ENCODE measurements around the gene CD58.

CD58 gene

DNA sequence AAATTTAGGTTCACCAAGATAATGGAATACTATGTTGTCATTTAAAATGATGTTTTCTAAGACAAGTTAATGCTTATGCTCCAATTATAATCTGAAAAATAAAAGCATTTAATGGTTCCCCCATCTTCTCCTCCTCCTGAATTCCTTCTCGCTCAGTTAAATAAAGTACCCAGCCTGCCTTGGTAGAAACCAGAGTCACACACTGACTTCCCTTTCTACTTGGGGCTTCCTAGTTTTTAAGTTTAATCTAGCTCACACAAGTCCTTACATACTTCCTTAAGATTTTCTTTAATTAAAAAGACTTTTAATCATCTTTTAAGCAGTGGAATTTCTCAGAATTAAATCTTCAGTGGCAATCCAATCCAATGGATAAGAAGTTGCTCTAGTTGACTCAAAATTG is 32.9 kb downstream of the CD58 start:
- DNase-seq = no peak

DNA sequence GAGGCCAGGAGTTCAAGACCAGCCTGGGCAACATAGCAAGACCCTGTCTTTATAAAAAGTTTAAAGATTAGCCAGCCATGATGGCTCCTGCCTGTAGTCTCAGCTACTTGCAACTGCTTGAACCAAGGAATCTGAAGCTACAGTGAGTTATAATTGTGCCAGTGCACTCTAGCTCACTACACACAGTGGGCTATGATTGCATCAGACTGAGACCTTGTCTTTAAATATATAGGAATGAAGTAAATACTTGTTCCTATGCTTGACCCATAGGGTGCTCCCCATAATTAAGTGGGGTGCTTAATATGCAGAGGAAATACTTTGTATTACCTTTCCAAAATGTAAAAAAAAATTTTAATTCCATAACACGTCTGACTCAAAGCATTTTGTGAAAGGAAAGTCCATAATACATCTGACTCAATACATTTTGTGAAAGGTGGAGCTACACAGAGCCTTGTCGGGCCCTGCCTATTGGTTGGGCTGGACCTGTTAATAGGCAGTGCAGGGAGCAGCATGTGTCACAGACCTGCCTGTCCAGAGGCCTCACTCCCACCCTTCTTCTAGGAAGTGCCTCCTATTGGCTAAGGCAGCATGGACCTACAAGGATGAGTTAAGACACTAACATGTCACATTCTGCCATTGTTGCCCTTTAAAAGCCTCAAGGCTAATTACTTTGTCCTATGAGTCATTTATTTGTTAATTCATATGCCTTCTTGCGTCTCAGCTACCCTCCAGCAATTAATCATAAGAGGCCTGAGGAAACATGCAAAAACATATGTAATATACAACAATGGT is 33.6 kb downstream of the CD58 start:
- DNase-seq = peak; percentile 75

DNA sequence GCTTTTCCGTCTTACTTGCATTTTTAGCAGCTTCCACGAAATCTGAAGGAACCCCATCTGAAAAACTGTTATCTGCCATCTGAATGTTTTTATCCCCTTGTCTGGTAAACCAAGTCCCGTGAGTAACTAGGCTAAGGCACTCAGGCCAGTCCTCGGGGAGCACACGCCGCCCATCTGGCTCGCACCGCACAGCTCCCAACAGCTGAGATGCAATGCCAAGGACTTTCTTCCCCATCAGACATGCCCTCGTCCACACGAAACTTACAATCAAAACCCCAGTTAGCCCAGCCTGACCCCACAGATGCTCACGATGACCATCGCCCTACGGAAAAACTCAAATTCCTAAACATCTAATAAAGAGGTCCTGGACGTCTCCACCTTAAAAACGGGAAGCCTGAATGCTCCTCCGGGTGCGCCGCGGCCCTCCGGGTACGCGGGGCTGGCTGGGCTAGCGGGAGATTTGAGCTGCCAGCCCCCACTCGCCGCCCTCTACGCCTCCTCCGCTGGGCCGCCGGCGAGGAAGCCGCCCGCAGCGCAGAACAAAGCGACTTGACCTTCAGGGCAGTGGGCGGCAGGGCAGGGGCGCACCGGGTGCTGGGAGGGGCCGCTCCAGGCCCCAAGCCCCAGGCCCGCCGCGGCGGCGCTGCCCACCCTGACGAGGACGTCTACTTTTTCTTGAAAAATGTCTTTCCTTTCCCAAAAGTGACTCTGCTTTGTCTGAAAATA is 36.6 kb downstream of the CD58 start:
- no peak for DNase-seq

DNA sequence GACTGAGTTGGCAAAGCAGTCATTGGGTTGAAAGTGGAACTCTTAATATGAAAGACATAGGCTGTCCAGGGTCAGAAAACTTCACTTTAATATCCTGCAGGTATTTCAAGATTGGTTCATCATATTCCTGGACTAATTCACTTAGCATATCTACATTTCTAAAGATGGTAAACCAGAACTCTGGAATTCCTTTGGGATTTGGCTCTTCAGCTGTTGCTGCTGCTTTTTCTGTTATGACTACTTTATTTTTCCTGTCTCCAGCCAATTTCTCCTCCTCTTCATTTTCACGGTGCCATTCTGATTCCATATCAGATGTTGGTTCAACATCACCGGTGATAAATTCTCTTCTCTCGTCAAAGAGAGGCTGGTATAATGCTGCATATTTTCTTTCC is 37.4 kb downstream of the CD58 start:
- DNase-seq = no peak

DNA sequence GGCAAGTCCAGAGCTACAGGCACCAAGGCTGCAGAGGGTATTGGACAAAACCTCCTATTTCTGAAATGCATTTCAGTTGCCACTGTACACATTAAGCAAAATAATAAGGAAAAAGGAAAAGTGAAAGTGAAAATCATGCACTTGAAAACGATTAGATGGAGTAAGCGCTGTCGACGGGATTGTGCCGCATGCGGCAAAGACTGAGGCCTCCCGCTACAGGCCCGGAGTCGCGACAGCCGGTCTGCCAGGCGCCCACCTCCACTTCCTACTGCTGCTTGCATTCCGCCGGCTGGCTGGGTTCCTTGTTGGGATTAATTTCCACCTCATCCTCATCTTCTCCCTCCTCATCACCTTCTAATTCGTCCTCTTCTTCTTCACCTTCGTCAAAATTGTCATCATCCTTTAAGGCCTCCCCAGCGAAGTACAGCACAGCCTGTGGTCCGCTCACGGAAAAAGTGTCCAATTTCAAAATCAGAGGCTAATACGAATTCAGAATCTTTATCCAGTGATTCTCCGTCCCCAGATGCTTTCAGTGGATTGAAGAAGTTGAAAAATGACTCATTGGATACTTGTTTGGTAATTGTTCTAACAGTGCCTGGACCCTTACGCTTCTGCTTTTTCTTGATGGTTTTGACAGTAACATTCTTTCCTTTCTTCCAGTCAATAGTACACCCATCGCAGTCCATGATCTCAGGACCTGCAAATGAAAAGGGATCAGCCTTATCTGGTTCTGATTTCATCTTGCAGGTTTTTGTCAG is 38.0 kb downstream of the CD58 start:
- no peak for DNase-seq

- no peak for DNase-seq
Observed at GRCh38 chr1:116531917-116532316, 38.9 kb downstream of the CD58 start.

DNA sequence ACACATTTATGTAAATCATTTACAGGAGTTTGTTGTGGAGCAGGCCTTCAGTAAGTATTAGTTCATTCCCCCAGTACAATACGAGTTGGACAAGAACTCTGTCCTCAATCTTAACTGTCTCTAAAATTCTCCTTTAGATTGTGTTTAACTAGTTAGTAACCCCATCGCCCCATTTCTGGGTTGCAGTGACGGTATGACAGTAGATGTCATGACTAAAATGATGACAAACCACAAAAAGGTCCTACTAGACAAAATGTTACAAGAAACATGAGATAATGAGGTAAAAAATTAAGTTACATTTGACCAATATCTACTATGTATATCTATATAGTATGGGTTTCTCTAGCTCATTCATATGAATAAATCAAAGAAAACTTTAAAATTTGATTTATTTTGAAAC is 41.1 kb downstream of the CD58 start:
- DNase-seq = no peak

GRCh38 chr1:116529199-116529631 is 41.6 kb downstream of the CD58 start:
- peak; percentile 87 for DNase-seq

GRCh38 chr1:116528329-116529083 is 42.3 kb downstream of the CD58 start:
- no peak for DNase-seq

DNA sequence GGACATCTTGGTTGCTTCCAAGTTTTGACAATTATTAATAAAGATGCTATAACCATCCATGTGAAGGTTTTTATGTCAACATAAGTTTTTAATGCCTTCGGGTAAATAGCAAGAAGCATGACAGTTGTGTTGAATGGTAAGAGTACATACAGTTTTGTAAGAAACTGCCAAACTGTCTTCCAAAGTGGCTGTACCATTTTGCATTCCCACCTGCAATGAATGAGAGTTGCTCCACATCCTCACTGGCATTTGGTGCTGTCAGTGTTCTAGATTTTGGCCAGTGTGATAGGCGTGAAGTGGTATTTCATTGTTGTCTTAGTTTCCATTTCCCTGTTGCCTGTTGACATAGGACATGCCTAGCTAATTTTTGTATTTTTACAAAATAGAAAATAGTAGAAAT is 45.4 kb downstream of the CD58 start:
- DNase-seq = no peak

DNA sequence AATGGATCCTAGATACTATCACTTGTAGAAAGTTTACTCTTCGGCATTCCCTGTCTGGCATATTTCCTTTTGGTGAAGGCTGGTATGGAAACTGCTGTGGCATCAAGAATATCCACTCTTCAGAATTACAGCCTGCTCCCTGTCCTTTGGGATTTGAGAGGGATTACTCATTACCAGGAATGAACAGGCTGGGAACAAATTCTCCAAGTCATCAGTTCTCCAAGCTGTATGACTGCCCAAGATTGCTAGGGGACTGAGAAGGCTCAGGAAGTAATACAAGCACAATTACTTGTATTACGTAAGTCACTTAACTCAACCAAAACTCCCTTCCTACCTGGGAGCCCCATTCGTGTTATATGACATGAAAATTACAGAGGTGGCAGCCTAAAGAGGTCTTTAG is 49.6 kb downstream of the CD58 start:
- peak; percentile 70 for DNase-seq

- no peak for DNase-seq
Observed at GRCh38 chr1:116518400-116518799, 52.4 kb downstream of the CD58 start.

GRCh38 chr1:116516631-116517030 is 54.2 kb downstream of the CD58 start:
- no peak for DNase-seq

DNA sequence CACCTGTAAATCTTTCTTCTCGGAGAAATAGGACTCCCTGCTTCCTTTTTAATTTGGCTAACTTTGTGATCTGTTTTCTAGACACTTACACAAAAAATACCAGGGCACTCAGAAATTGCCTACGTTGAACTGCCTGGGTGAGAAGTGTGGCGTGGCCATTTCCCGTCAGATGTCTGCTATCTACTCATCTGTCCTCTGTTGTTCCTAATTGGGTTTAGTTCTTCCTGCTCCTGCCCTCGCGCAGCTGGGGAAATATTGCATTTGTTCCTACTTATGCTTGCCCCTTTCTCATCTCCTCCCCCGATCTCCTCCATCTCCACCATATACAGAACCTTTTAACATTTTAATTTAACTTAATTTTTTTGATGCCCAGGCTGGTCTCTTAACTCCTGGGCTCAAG is 55.1 kb downstream of the CD58 start:
- no peak for DNase-seq

- DNase-seq = no peak
Observed at GRCh38 chr1:116514708-116515525, 55.9 kb downstream of the CD58 start.

DNA sequence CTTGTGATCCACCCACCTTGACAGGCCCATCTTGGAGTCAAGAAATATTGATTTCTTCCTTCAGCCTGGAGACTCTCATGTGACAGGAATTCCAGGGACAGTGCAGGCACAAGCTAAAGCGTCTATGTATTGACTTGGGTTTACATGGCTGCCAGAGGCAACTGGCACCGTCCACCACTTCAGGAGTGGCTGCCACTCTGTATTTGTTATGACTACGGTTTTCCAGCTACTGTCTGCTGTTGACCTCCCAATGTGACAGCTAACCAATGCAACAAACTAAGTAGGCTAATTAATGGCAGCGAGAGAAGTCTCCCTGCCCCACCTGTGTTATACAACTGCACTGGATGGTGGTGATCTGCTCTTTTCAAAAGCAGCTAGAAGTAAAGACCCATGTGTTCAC is 56.9 kb downstream of the CD58 start:
- DNase-seq = no peak

DNA sequence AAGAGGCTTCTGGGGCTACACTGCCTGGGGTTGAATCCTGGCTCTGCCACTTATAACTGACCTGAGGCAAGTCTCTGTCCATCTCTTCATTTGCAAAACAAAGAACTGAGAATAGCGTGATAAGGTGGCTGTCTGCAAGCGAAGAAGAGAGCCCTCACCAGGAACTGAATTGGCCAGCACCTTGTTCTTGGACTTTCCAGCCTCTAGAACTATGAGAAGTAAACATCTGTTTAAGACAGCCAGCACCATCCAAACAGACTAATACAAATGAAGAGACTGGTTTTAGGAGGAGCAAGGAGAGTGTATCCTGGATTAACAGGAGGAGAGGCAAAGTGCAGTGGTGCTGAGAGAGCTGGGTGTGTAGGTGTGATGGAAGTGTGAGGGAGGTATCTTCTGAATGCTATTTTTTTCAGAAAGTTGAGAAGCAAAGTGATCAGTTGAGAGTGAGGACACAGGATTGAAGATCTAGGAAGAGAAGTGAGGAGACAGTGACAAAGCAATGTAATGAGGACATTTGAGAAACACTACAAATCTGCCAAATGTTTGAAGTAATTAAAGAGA is 59.3 kb downstream of the CD58 start:
- no peak for DNase-seq

DNA sequence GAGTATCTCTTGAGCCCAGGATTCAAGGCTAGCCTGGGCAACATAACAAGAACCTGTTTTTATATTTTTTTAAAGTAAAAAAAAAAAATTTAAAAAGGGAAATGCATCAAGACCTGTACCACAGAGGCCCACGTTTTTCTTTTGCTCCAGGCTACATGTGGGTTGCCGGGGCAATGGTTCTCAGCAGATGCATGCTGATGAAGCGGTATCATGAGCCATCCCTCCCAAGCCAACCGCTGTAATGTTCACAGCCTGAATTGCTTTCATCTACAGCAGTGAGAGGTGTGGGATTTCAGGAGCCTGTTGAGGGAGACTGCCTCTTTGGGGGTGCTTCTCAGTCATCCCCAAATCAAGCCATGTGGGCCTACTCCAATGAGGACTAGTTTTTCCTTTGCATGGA is 60.5 kb downstream of the CD58 start:
- DNase-seq = peak; percentile 44

GRCh38 chr1:116508984-116509980 is 61.5 kb downstream of the CD58 start:
- peak; percentile 92 for DNase-seq
